ENCODE measurements around the gene C8B.

DNA sequence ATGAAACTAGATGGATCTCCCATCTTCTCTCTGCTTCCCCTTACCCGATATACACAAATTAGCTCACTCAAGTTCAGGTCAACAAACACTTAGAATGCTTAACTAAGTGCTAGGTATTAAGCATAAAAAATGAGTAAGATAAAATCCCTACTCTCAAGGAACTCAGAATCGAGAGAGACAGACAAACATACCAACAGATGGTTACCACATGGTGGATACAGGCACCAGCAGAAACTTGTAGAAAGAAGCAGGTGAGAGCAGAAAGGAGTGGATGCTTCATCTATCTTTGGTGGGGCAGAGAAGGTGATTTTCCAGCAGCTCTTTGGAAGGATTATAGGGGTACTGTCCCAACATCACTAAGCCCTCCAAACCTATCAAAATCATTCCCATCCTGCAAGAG is 32.2 kb downstream of the C8B start:
- TF ChIP-seq, protein P1, sequence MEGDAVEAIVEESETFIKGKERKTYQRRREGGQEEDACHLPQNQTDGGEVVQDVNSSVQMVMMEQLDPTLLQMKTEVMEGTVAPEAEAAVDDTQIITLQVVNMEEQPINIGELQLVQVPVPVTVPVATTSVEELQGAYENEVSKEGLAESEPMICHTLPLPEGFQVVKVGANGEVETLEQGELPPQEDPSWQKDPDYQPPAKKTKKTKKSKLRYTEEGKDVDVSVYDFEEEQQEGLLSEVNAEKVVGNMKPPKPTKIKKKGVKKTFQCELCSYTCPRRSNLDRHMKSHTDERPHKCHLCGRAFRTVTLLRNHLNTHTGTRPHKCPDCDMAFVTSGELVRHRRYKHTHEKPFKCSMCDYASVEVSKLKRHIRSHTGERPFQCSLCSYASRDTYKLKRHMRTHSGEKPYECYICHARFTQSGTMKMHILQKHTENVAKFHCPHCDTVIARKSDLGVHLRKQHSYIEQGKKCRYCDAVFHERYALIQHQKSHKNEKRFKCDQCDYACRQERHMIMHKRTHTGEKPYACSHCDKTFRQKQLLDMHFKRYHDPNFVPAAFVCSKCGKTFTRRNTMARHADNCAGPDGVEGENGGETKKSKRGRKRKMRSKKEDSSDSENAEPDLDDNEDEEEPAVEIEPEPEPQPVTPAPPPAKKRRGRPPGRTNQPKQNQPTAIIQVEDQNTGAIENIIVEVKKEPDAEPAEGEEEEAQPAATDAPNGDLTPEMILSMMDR (IDR thresholded peaks at IDR 0.05) = no peak
- no peak for TF ChIP-seq POLR2A (IDR thresholded peaks at IDR 0.05)
